ENCODE results near the gene OR6B3.

The OR6B3 gene

DNA sequence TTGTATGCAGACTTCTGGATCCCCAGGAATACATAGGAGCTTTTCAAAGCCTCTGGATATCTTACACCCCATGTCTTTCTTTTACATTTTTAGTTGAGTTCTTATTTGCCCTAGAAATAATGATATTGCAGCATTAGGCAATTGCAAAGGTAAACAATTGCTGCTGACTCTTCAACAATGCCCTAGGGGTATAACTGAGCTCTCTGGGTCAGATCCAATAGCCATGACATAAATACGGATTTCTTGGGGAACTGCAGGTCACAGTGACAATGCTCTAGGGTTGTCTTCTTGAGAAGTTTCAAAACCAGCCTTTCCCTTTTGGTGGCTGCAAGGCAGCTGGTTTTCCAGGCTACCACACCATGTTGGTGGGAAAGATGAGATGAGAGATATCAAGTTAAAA, 16.5 kb upstream of the OR6B3 start:
- no peak for DNase-seq (ENCODE audit: insufficient read length, low spot score)

DNA sequence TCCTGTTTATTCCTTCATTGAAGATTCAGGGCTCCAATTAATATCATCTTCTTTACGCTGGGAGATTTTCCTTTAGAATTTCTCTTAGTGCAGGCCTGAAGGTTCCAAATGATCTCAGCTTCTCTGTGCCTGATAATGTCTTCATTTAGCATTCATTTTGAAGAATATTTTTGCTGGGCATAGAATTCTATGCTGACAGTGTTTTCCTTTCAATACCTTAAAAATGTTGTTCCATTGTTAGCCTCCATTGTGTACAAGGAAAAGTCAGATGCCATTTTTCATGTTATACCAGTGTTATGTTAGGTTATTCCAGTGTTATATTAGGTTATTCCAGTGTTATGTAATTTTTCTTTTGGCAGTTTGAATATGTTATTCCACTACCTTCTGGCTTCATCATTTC, 14.9 kb upstream of the OR6B3 start:
- TF ChIP-seq TAF1 (IDR thresholded peaks at IDR 0.05; ENCODE audit: low read depth, low read length) (no peak), POLR2AphosphoS5 (IDR thresholded peaks at IDR 0.05; ENCODE audit: low read depth, low read length) (no peak), SPI1 (IDR thresholded peaks at IDR 0.05; ENCODE audit: low read depth, low read length) (no peak), POU2F2 (IDR thresholded peaks at IDR 0.05; ENCODE audit: low read depth, low read length) (no peak), POLR2A (IDR thresholded peaks at IDR 0.05; ENCODE audit: low read depth, low read length) (no peak), PAX5 (IDR thresholded peaks at IDR 0.05; ENCODE audit: insufficient read depth, low read length, severe bottlenecking) (no peak)
- DNase-seq (ENCODE audit: insufficient read length, low spot score) (no peak), FAIRE-seq (no peak)

More for the DNA sequence above, 16.5 kb upstream of the OR6B3 start:
- no peak for TF ChIP-seq POU2F2 (IDR thresholded peaks at IDR 0.05; ENCODE audit: low read depth, low read length)
- no peak for TF ChIP-seq POLR2AphosphoS5 (IDR thresholded peaks at IDR 0.05; ENCODE audit: low read depth, low read length)
- TF ChIP-seq POLR2A (IDR thresholded peaks at IDR 0.05; ENCODE audit: low read depth, low read length): no peak
- no peak for TF ChIP-seq SPI1 (IDR thresholded peaks at IDR 0.05; ENCODE audit: low read depth, low read length)
- no peak for TF ChIP-seq PAX5 (IDR thresholded peaks at IDR 0.05; ENCODE audit: insufficient read depth, low read length, severe bottlenecking)
- no peak for TF ChIP-seq TAF1 (IDR thresholded peaks at IDR 0.05; ENCODE audit: low read depth, low read length)
- FAIRE-seq: no peak

GRCh38 chr2:240066489-240066888, 13.2 kb upstream of the OR6B3 start:
- FAIRE-seq (no peak), DNase-seq (ENCODE audit: insufficient read length, low spot score) (no peak)
- no peak for TF ChIP-seq POLR2A (IDR thresholded peaks at IDR 0.05; ENCODE audit: low read depth, low read length)
- no peak for TF ChIP-seq TAF1 (IDR thresholded peaks at IDR 0.05; ENCODE audit: low read depth, low read length)
- no peak for TF ChIP-seq SPI1 (IDR thresholded peaks at IDR 0.05; ENCODE audit: low read depth, low read length)
- no peak for TF ChIP-seq PAX5 (IDR thresholded peaks at IDR 0.05; ENCODE audit: insufficient read depth, low read length, severe bottlenecking)
- no peak for TF ChIP-seq POLR2AphosphoS5 (IDR thresholded peaks at IDR 0.05; ENCODE audit: low read depth, low read length)
- TF ChIP-seq POU2F2 (IDR thresholded peaks at IDR 0.05; ENCODE audit: low read depth, low read length): no peak

DNA sequence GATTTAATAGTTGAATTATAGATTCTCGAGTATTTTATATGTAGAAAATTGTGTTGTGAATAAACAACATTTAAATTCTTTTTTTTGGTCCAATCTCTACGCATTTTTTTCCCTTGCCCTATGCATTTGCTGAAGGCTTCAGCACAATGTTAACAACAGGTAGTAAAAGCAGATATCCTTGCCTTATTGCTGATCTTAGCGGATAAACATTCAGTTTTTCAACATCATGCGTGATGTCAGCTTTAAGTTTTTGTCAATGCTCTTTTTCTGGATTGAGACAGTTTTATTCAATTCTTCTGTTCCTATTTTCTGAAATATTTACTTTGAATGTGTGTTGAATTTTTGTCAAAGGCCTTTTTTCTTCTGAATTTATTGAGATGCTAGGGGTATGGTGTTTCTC, 11.6 kb upstream of the OR6B3 start:
- TF ChIP-seq TAF1 (IDR thresholded peaks at IDR 0.05; ENCODE audit: low read depth, low read length) (no peak), POLR2A (IDR thresholded peaks at IDR 0.05; ENCODE audit: low read depth, low read length) (no peak), PAX5 (IDR thresholded peaks at IDR 0.05; ENCODE audit: insufficient read depth, low read length, severe bottlenecking) (no peak), POU2F2 (IDR thresholded peaks at IDR 0.05; ENCODE audit: low read depth, low read length) (no peak), POLR2AphosphoS5 (IDR thresholded peaks at IDR 0.05; ENCODE audit: low read depth, low read length) (no peak), SPI1 (IDR thresholded peaks at IDR 0.05; ENCODE audit: low read depth, low read length) (no peak)
- DNase-seq (ENCODE audit: insufficient read length, low spot score): no peak
- FAIRE-seq: no peak

DNA sequence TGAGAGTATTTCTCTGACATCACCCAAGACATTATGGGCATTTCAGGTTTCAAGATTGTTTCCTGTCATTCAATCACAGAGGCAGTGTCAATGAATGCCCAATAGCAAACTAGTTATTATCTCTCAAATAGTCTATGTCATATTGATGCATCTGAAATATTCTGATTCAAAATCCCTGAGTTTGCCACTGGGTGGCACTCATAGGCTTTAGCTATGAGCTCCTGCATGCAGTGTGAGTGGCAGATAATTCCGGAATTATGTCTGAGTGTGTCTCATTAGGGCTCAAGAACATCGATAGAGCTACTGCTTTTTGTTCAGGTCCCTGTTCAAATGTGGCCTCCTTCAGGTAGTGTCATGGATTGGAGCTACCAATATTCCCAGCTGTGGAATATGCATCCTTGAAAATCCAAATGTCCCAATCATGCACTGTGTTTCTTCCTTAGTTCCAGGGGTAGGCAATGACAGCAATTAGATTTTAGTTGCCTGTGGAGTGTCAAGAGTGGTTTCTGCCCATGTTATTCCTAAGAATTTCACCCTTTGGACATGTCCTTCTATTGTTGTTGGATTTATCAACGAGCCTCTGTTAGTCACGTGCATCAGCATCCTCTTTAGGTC, 7.8 kb upstream of the OR6B3 start:
- DNase-seq (ENCODE audit: insufficient read length, low spot score) (no peak), FAIRE-seq (peak; percentile 68)
- TF ChIP-seq POLR2AphosphoS5 (IDR thresholded peaks at IDR 0.05; ENCODE audit: low read depth, low read length): no peak
- no peak for TF ChIP-seq SPI1 (IDR thresholded peaks at IDR 0.05; ENCODE audit: low read depth, low read length)
- TF ChIP-seq POU2F2 (IDR thresholded peaks at IDR 0.05; ENCODE audit: low read depth, low read length): no peak
- TF ChIP-seq PAX5 (IDR thresholded peaks at IDR 0.05; ENCODE audit: insufficient read depth, low read length, severe bottlenecking): no peak
- no peak for TF ChIP-seq TAF1 (IDR thresholded peaks at IDR 0.05; ENCODE audit: low read depth, low read length)
- no peak for TF ChIP-seq POLR2A (IDR thresholded peaks at IDR 0.05; ENCODE audit: low read depth, low read length)

DNA sequence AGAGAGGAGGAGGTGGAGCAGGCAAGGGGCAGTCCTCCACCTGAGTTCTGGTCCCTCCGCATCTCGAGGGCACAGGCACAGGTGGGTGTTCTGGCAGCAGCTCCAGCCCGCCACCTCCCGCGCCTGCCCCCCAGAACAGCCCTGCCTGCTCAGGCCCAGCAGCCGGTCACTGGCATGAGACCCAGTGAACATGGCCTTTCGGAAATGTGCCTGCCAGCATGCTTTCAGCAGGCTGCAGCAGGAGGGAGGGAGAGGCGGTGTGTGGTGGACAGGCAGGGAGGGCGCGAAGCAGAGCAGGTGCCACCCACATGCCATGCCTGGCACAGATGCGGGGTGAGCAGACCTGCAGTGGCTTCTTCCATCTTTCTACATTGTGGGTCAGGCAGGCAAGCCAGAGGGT, 3.4 kb upstream of the OR6B3 start:
- no peak for FAIRE-seq
- no peak for DNase-seq (ENCODE audit: insufficient read length, low spot score)
- TF ChIP-seq POLR2A (IDR thresholded peaks at IDR 0.05; ENCODE audit: low read depth, low read length): no peak
- no peak for TF ChIP-seq POU2F2 (IDR thresholded peaks at IDR 0.05; ENCODE audit: low read depth, low read length)
- TF ChIP-seq TAF1 (IDR thresholded peaks at IDR 0.05; ENCODE audit: low read depth, low read length): no peak

DNA sequence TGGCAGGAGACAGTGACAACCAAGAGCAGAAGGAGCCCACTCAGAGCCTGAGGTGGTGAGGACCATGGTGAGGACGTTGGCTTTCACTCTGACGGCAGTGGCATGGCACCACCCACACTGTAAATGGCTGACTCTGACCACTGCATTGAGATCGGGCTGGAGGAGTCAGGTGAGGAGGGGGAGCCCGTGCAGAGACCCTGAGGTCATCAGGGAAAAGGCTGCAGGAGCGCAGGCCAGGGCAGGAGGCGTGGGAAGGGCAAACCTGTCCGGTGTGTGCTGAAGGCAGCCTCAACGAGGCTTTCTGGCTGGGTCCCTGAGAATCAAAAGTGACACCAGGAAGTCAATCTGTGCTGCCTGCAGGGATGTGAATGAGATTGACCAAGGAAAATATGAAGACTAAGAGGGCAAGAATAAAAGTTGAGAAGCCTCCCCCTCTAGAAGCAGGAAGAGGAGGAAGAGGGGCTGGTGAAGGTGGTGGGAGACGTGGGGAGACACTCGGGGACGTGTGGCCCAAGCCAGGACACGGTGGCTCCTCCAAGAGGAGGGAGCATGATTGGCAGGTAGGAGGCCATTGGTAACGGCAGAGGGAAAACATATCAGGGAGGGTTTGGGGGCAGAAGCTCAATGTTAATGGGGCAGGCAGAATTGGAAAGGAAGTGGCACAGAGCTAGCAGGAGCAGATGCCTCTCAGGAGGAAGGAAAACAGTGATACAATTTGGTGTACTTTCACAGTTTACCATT, 2.0 kb upstream of the OR6B3 start:
- no peak for TF ChIP-seq POLR2AphosphoS5 (IDR thresholded peaks at IDR 0.05; ENCODE audit: low read depth, low read length)
- no peak for TF ChIP-seq POLR2A (IDR thresholded peaks at IDR 0.05; ENCODE audit: low read depth, low read length)
- TF ChIP-seq PAX5 (IDR thresholded peaks at IDR 0.05; ENCODE audit: insufficient read depth, low read length, severe bottlenecking): no peak
- TF ChIP-seq POU2F2 (IDR thresholded peaks at IDR 0.05; ENCODE audit: low read depth, low read length): no peak
- TF ChIP-seq SPI1 (IDR thresholded peaks at IDR 0.05; ENCODE audit: low read depth, low read length): no peak
- no peak for TF ChIP-seq TAF1 (IDR thresholded peaks at IDR 0.05; ENCODE audit: low read depth, low read length)
- no peak for FAIRE-seq
- no peak for DNase-seq (ENCODE audit: insufficient read length, low spot score)

- TF ChIP-seq SPI1 (IDR thresholded peaks at IDR 0.05; ENCODE audit: low read depth, low read length) (no peak), PAX5 (IDR thresholded peaks at IDR 0.05; ENCODE audit: insufficient read depth, low read length, severe bottlenecking) (no peak), POU2F2 (IDR thresholded peaks at IDR 0.05; ENCODE audit: low read depth, low read length) (no peak), POLR2A (IDR thresholded peaks at IDR 0.05; ENCODE audit: low read depth, low read length) (no peak), POLR2AphosphoS5 (IDR thresholded peaks at IDR 0.05; ENCODE audit: low read depth, low read length) (no peak), TAF1 (IDR thresholded peaks at IDR 0.05; ENCODE audit: low read depth, low read length) (no peak)
- FAIRE-seq (no peak), DNase-seq (ENCODE audit: insufficient read length, low spot score) (no peak)
Measured at GRCh38 chr2:240052524-240052923, 797 bp downstream of the OR6B3 start.

DNA sequence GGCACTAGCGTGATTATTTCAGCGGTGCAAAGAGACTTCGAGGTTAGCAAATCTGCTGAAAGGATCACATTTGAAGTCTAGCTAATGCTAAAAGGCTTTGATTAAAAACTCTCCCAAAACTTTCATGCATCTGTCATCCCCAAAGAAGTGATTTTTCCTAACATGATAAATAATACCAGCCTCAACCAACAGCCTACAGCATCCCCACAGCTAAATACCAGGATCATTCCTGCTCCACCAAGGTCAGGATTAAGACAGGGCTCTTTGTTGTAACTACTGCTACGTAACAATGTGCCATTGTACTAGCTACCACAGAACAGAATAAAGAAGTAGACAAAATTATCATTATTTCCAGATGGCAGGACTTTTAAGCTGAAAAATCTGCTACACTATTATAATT, 1.6 kb downstream of the OR6B3 start:
- DNase-seq (ENCODE audit: insufficient read length, low spot score) (no peak), FAIRE-seq (no peak)

More for the DNA sequence above, 1.6 kb downstream of the OR6B3 start:
- TF ChIP-seq TAF1 (IDR thresholded peaks at IDR 0.05; ENCODE audit: low read depth, low read length): no peak
- TF ChIP-seq POLR2A (IDR thresholded peaks at IDR 0.05; ENCODE audit: low read depth, low read length): no peak
- TF ChIP-seq POU2F2 (IDR thresholded peaks at IDR 0.05; ENCODE audit: low read depth, low read length): no peak
- TF ChIP-seq SPI1 (IDR thresholded peaks at IDR 0.05; ENCODE audit: low read depth, low read length): no peak

All from GM12891 (cell line).